IMR-90 (cell line): ENCODE measurements around the gene TMX3. TPM values are rescaled to one million over a fixed set of nuclear protein-coding genes. Genes with fewer than 3 reads are reported as not detected.

ENCODE experiments used
- ATAC-seq: fragments of 200-7000 bp; cut with Tn5 transposase; 2 replicates; pipeline ENCODE4 v1.9.1; 2020; ENCODE audit warnings: low read depth, mild to moderate bottlenecking, moderate library complexity
- BruUV-seq: library from RNA; stranded (reverse); fragments of 400-500 nt; replicated peaks from 2 replicates; lab custom pipeline; 2021; lab: Mats Ljungman, UMichigan
- CTCF ChIA-PET: fragments of 300-600 bp; formaldehyde crosslinking; extraction: SDS; loops from one replicate; lab custom pipeline; 2021; ENCODE audit warnings: antibody characterized with exemption; lab: Yijun Ruan, JAX
- POLR2A ChIA-PET: fragments of 300-600 bp; sonication (Branson Sonifier 250); formaldehyde crosslinking; loops from one replicate; lab custom pipeline; 2022; ENCODE audit warnings: antibody characterized with exemption; ENCODE audit not compliant: unreplicated experiment; lab: Charles Lee
- DNase-seq: peaks from one replicate; pipeline ENCODE4 v3.0.0; 2013
- H2AFZ ChIP-seq: replicated peaks from 2 replicates; pipeline ENCODE3; 2013; ENCODE audit warnings: low read length, mild to moderate bottlenecking; ENCODE audit not compliant: poor library complexity
- H2AK5ac ChIP-seq: 2 replicates; pipeline ENCODE4 v1.6.1; 2013; ENCODE audit warnings: low read depth, low read length, inconsistent platforms
- H2AK9ac ChIP-seq: replicated peaks from 2 replicates; pipeline ENCODE3; 2013; ENCODE audit warnings: mild to moderate bottlenecking, low read depth, low read length, moderate library complexity; ENCODE audit not compliant: poor library complexity
- H2BK120ac ChIP-seq: 2 replicates; pipeline ENCODE4 v1.6.1; 2013; ENCODE audit warnings: low read depth, low read length, inconsistent platforms
- H2BK15ac ChIP-seq: 3 replicates; pipeline ENCODE4 v1.6.1; 2013; ENCODE audit warnings: low read depth, low read length, inconsistent platforms
- H2BK20ac ChIP-seq: 2 replicates; pipeline ENCODE4 v1.6.1; 2013; ENCODE audit warnings: low read depth, mild to moderate bottlenecking, inconsistent platforms, low read length, moderate library complexity
- H2BK5ac ChIP-seq: 2 replicates; pipeline ENCODE4 v1.6.1; 2013; ENCODE audit warnings: mild to moderate bottlenecking, low read depth, low read length, inconsistent platforms; ENCODE audit not compliant: poor library complexity, severe bottlenecking
- H3K14ac ChIP-seq: replicated peaks from 2 replicates; pipeline ENCODE4 v1.6.1; 2013; ENCODE audit warnings: low read depth, low read length, inconsistent platforms
- H3K18ac ChIP-seq: 2 replicates; pipeline ENCODE4 v1.6.1; 2013; ENCODE audit warnings: low read depth, low read length, control low read depth
- H3K23ac ChIP-seq: 2 replicates; pipeline ENCODE4 v1.6.1; 2013; ENCODE audit warnings: low read depth, low read length, inconsistent platforms
- H3K27ac ChIP-seq: 2 replicates; pipeline ENCODE4 v1.5.1; 2013; ENCODE audit warnings: mild to moderate bottlenecking, control low read depth, low read length; ENCODE audit not compliant: insufficient read depth
- H3K27me3 ChIP-seq: 2 replicates; pipeline ENCODE4 v1.6.1; 2013; ENCODE audit warnings: low read length; ENCODE audit not compliant: control insufficient read depth, insufficient read depth
- H3K36me3 ChIP-seq: 2 replicates; pipeline ENCODE4 v1.6.1; 2013; ENCODE audit warnings: low read length, mixed read lengths; ENCODE audit not compliant: control insufficient read depth, insufficient read depth
- H3K4ac ChIP-seq: 2 replicates; pipeline ENCODE4 v1.6.1; 2013; ENCODE audit warnings: low read depth, low read length, inconsistent platforms
- H3K4me1 ChIP-seq: 2 replicates; pipeline ENCODE4 v1.6.1; 2013; ENCODE audit warnings: low read length, mixed read lengths; ENCODE audit not compliant: control insufficient read depth, insufficient read depth
- H3K4me2 ChIP-seq: 2 replicates; pipeline ENCODE4 v1.6.1; 2013; ENCODE audit warnings: low read depth, mild to moderate bottlenecking, control low read depth, low read length, moderate library complexity
- H3K4me3 ChIP-seq: 2 replicates; pipeline ENCODE4 v1.5.1; 2013; ENCODE audit warnings: low read depth, mild to moderate bottlenecking, control low read depth, low read length, moderate library complexity; ENCODE audit not compliant: insufficient read depth
- H3K56ac ChIP-seq: 2 replicates; pipeline ENCODE4 v1.6.1; 2013; ENCODE audit warnings: low read length, inconsistent platforms; ENCODE audit not compliant: insufficient read depth; ENCODE audit errors: extremely low read depth
- H3K79me1 ChIP-seq, 2 experiments: 2 replicates each; pipeline ENCODE4 v1.6.1; 2013; ENCODE audit warnings: low read length in 2 of 2, inconsistent platforms in 1 of 2, low read depth in 1 of 2
- H3K9ac ChIP-seq: 2 replicates; pipeline ENCODE4 v1.6.1; 2013; ENCODE audit warnings: low read depth, low read length, control low read depth
- H3K9me1 ChIP-seq: 2 replicates; pipeline ENCODE4 v1.6.1; 2013; ENCODE audit warnings: low read length, inconsistent platforms; ENCODE audit not compliant: insufficient read depth
- H3K9me3 ChIP-seq: 2 replicates; pipeline ENCODE4 v1.6.1; 2013; ENCODE audit warnings: low read length; ENCODE audit not compliant: control insufficient read depth, insufficient read depth
- H4K20me1 ChIP-seq: 2 replicates; pipeline ENCODE4 v1.6.1; 2013; ENCODE audit warnings: low read length, inconsistent platforms; ENCODE audit not compliant: insufficient read depth
- H4K5ac ChIP-seq: 2 replicates; pipeline ENCODE4 v1.6.1; 2013; ENCODE audit warnings: mild to moderate bottlenecking, low read depth, low read length, control low read depth
- H4K8ac ChIP-seq, 2 experiments: 2 replicates each; pipeline ENCODE4 v1.6.1; 2013; ENCODE audit warnings: low read depth in 2 of 2, low read length in 2 of 2, control low read depth in 1 of 2, inconsistent platforms in 1 of 2
- H4K91ac ChIP-seq: 2 replicates; pipeline ENCODE4 v1.6.1; 2013; ENCODE audit warnings: low read depth, low read length, inconsistent platforms; ENCODE audit not compliant: insufficient read depth
- BHLHE40 ChIP-seq: fragments of 150-350 bp; IDR thresholded peaks from 2 replicates; pipeline ENCODE4 v1.6.1; 2016; ENCODE audit warnings: mild to moderate bottlenecking, low read depth, low read length
- CEBPB ChIP-seq: IDR thresholded peaks from 2 replicates; pipeline ENCODE4 v1.6.1; 2012; ENCODE audit warnings: low read depth, low read length, improper control_type of control experiment
- CHD1 ChIP-seq: IDR thresholded peaks from 2 replicates; pipeline ENCODE4 v1.6.1; 2012; ENCODE audit warnings: low read depth, low read length, improper control_type of control experiment
- CTCF ChIP-seq: conservative IDR thresholded peaks from 2 replicates; pipeline ENCODE4 v1.5.1; 2012; ENCODE audit warnings: mild to moderate bottlenecking, low read depth, low read length, improper control_type of control experiment
- FOS ChIP-seq: fragments of 150-350 bp; IDR thresholded peaks from 2 replicates; pipeline ENCODE4 v1.6.1; 2016; ENCODE audit warnings: low read depth, low read length
- MAFK ChIP-seq: IDR thresholded peaks from 2 replicates; pipeline ENCODE4 v1.6.1; 2012; ENCODE audit warnings: low read depth, low read length, improper control_type of control experiment
- MAZ ChIP-seq: IDR thresholded peaks from 2 replicates; pipeline ENCODE4 v1.6.1; 2012; ENCODE audit warnings: low read depth, mild to moderate bottlenecking, low read length, improper control_type of control experiment, moderate library complexity, borderline replicate concordance
- MXI1 ChIP-seq: IDR thresholded peaks from 2 replicates; pipeline ENCODE4 v1.6.1; 2012; ENCODE audit warnings: low read depth, mild to moderate bottlenecking, low read length, moderate library complexity, borderline replicate concordance
- NFE2L2 ChIP-seq: fragments of 150-350 bp; IDR thresholded peaks from 2 replicates; pipeline ENCODE4 v1.6.1; 2016; ENCODE audit warnings: low read depth, mild to moderate bottlenecking, low read length
- POLR2A ChIP-seq: IDR thresholded peaks from 2 replicates; pipeline ENCODE4 v1.6.1; 2012; ENCODE audit warnings: mild to moderate bottlenecking, low read depth, low read length
- RAD21 ChIP-seq: IDR thresholded peaks from 2 replicates; pipeline ENCODE4 v1.6.1; 2012; ENCODE audit warnings: low read length, improper control_type of control experiment
- RCOR1 ChIP-seq: IDR thresholded peaks from 2 replicates; pipeline ENCODE4 v1.6.1; 2012; ENCODE audit warnings: mild to moderate bottlenecking, low read length, improper control_type of control experiment; ENCODE audit not compliant: insufficient replicate concordance
- SMC3 ChIP-seq: fragments of 150-350 bp; IDR thresholded peaks from 2 replicates; pipeline ENCODE4 v1.6.1; 2016; ENCODE audit warnings: low read depth, mild to moderate bottlenecking, antibody characterized with exemption, low read length, moderate library complexity
- WGBS, 2 experiments: methylation state at CpG; one replicate each; pipeline versions ENCODE4 v1.1.5 to v1.1.7; 2013; ENCODE audit warnings: missing lambda C conversion rate in 2 of 2; ENCODE audit not compliant: insufficient read length in 1 of 2; ENCODE audit errors: extremely low coverage in 2 of 2; 5-methylcytosine and 5-hydroxymethylcytosine counted together
- dilution Hi-C: fragments of 300-500 bp; cut with HindIII; formaldehyde crosslinking; loops from one replicate; pipeline ENCODE4 v1.14.3; 2018; ENCODE audit warnings: low sequenced_read_pairs; ENCODE audit not compliant: unreplicated experiment
- in situ Hi-C: fragments of 300-500 bp; cut with MboI; formaldehyde crosslinking; loops from 3 replicates; pipeline ENCODE4 v1.14.3; 2019; ENCODE audit warnings: low sequenced_read_pairs, inconsistent platforms, mixed read lengths
- intact Hi-C: fragments of 100-400 bp; cut with micrococcal nuclease; formaldehyde crosslinking; loops from 2 replicates; pipeline ENCODE4 v1.10.0; 2022
- polyA plus RNA-seq, 3 experiments: library from polyadenylated mRNA; depleted of rRNA; stranded (reverse); fragments of >200 nt; gene quantifications; 2 replicates each; pipeline ENCODE4 v1.2.3, GENCODE V29; 2012; ENCODE audit warnings: low replicate concordance in 1 of 3
- total RNA-seq: library from RNA; depleted of rRNA; stranded (reverse); fragments of >200 nt; gene quantifications from 2 replicates; pipeline ENCODE4 v1.2.3, GENCODE V29; 2012
- TF ChIP-seq, protein P1 (sequence below): fragments of 150-350 bp; IDR thresholded peaks from 2 replicates; pipeline ENCODE4 v1.6.1; 2017; ENCODE audit warnings: mild to moderate bottlenecking, antibody characterized with exemption, low read length, low read depth

TMX3 gene
- total and polyA plus RNA-seq, 2 of the 4 experiments (the other 2 are of a cell fraction) = 22.8 to 50.5 TPM

- Histone ChIP-seq H4K91ac (no peak overlapping the region), H3K14ac (no peak overlapping the region), H3K9me1 (no peaks in the 10 kb centered on the region), H3K4ac (peak overlapping the region; percentile 17; the same call in 1 of the 2 replicates), H3K9me3 (no peaks in the 10 kb centered on the region), H4K8ac (no peak overlapping the region), H3K23ac (no peak overlapping the region), H3K79me1 (no peaks in the 10 kb centered on the region), H2BK15ac (no peak overlapping the region; the same call in 2 of the 3 replicates), H3K4me1 (0 out of 2 replicates have a peak, but pooled peaks cover 2% of the 10 kb centered on the region), H2BK5ac (no peak overlapping the region), H4K20me1 (no peaks in the 10 kb centered on the region), H3K4me2 (no peak overlapping the region), H3K36me3 (no peaks in the 10 kb centered on the region), H3K18ac (no peak overlapping the region), H3K4me3 (no peak overlapping the region), H3K27me3 (no peaks in the 10 kb centered on the region), H3K9ac (no peak overlapping the region), H3K27ac (no peak overlapping the region), H2BK20ac (no peak overlapping the region), H3K56ac (no peak overlapping the region), H2AFZ (no peak overlapping the region), H2AK5ac (no peak overlapping the region), H2AK9ac (no peak overlapping the region), H4K5ac (no peak overlapping the region), H2BK120ac (no peak overlapping the region)
- no peak for ATAC-seq
- intact Hi-C loops (no loop called here), dilution Hi-C loops (no loop called here), in situ Hi-C loops (loop anchor here (10.0 kb wide), 1 partner anchor 1151 kb away; the partner anchor contains the start of gene DSEL)
- no TSS peak for BruUV-seq
- POLR2A ChIA-PET = no interaction called here
- no CpG with 5 or more reads among the region's 1 CpG for WGBS, 2 experiments
- no peak for DNase-seq
- CTCF ChIA-PET = interaction anchor here (0.7 to 1.0 kb wide), 2 partner anchors 12 to 18 kb away, joined by 3 read pairs; no protein-coding TSS in a partner anchor
- TF ChIP-seq CEBPB (no peak), RAD21 (no peak), SMC3 (no peak), MAZ (no peak), FOS (no peak), RCOR1 (no peak), CTCF (no peak), BHLHE40 (no peak), MXI1 (no peak), CHD1 (no peak), MAFK (no peak), POLR2A (no peak), NFE2L2 (no peak)
- TF ChIP-seq, protein P1, sequence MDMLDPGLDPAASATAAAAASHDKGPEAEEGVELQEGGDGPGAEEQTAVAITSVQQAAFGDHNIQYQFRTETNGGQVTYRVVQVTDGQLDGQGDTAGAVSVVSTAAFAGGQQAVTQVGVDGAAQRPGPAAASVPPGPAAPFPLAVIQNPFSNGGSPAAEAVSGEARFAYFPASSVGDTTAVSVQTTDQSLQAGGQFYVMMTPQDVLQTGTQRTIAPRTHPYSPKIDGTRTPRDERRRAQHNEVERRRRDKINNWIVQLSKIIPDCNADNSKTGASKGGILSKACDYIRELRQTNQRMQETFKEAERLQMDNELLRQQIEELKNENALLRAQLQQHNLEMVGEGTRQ = no peak
Observed at GRCh38 chr18:68665628-68666027, 49.3 kb downstream of the TMX3 start.
